SK-N-SH (cell line): ENCODE measurements around the gene TMEM92.

Source experiments
- EZH2phosphoT487 ChIP-seq: fragments of 200-600 bp; sonication (generic); IDR thresholded peaks from 2 replicates; pipeline ENCODE4 v1.6.1; 2017; ENCODE audit warnings: low read depth, mixed run types, mild to moderate bottlenecking, antibody characterized with exemption, moderate library complexity, borderline replicate concordance
- FOXM1 ChIP-seq: IDR thresholded peaks from 2 replicates; pipeline ENCODE4 v1.4.0; 2012; ENCODE audit warnings: low read depth, mild to moderate bottlenecking
- GABPA ChIP-seq: IDR thresholded peaks from 2 replicates; pipeline ENCODE4 v1.4.0; 2012; ENCODE audit warnings: low read depth, mild to moderate bottlenecking
- GATA2 ChIP-seq: sonication (generic); formaldehyde crosslinking; IDR thresholded peaks from 2 replicates; pipeline ENCODE4 v1.5.0; 2020; ENCODE audit warnings: mild to moderate bottlenecking, missing genetic modification reagents
- MXI1 ChIP-seq: IDR thresholded peaks from 2 replicates; pipeline ENCODE4 v1.6.1; 2012; ENCODE audit warnings: mild to moderate bottlenecking, low read depth, low read length, improper control_type of control experiment
- POLR2AphosphoS5 ChIP-seq: IDR thresholded peaks from 2 replicates; pipeline ENCODE4 v1.6.1; 2012; ENCODE audit warnings: low read depth, low read length
- TAF1 ChIP-seq: IDR thresholded peaks from 2 replicates; pipeline ENCODE4 v1.6.1; 2012; ENCODE audit warnings: low read depth, mild to moderate bottlenecking, low read length, moderate library complexity, borderline replicate concordance
- TCF12 ChIP-seq: IDR thresholded peaks from 2 replicates; pipeline ENCODE4 v1.4.0; 2012
- YY1 ChIP-seq: IDR thresholded peaks from 2 replicates; pipeline ENCODE4 v1.4.0; 2012; ENCODE audit warnings: low read depth, mild to moderate bottlenecking
- TF ChIP-seq, protein P1 (sequence below): fragments of 200-600 bp; sonication (generic); IDR thresholded peaks from 2 replicates; pipeline ENCODE4 v1.6.1; 2017; ENCODE audit warnings: antibody characterized with exemption, mild to moderate bottlenecking, moderate library complexity

- TF ChIP-seq TAF1 (0 out of 2 replicates have a peak, but pooled peaks have one; percentile 0), TCF12 (no peak), MXI1 (no peak), POLR2AphosphoS5 (no peak), GATA2 (no peak), GABPA (no peak), FOXM1 (no peak), EZH2phosphoT487 (no peak), YY1 (no peak)
- TF ChIP-seq, protein P1, sequence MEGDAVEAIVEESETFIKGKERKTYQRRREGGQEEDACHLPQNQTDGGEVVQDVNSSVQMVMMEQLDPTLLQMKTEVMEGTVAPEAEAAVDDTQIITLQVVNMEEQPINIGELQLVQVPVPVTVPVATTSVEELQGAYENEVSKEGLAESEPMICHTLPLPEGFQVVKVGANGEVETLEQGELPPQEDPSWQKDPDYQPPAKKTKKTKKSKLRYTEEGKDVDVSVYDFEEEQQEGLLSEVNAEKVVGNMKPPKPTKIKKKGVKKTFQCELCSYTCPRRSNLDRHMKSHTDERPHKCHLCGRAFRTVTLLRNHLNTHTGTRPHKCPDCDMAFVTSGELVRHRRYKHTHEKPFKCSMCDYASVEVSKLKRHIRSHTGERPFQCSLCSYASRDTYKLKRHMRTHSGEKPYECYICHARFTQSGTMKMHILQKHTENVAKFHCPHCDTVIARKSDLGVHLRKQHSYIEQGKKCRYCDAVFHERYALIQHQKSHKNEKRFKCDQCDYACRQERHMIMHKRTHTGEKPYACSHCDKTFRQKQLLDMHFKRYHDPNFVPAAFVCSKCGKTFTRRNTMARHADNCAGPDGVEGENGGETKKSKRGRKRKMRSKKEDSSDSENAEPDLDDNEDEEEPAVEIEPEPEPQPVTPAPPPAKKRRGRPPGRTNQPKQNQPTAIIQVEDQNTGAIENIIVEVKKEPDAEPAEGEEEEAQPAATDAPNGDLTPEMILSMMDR: no peak
Measured at GRCh38 chr17:50270435-50271362, 3.6 kb upstream of the TMEM92 start.
